NCI-H2196 (cell line): ENCODE measurements around the gene IFT57.

ENCODE experiments used
- DNase-seq: peaks from one replicate; lab custom pipeline; 2025; ENCODE audit not compliant: unreplicated experiment; lab: John Stamatoyannopoulos, UW

The IFT57 gene

GRCh38 chr3:108127301-108127988 is 94.8 kb downstream of the IFT57 start:
- no peak for DNase-seq

GRCh38 chr3:108126348-108126747 is 95.9 kb downstream of the IFT57 start:
- no peak for DNase-seq

DNA sequence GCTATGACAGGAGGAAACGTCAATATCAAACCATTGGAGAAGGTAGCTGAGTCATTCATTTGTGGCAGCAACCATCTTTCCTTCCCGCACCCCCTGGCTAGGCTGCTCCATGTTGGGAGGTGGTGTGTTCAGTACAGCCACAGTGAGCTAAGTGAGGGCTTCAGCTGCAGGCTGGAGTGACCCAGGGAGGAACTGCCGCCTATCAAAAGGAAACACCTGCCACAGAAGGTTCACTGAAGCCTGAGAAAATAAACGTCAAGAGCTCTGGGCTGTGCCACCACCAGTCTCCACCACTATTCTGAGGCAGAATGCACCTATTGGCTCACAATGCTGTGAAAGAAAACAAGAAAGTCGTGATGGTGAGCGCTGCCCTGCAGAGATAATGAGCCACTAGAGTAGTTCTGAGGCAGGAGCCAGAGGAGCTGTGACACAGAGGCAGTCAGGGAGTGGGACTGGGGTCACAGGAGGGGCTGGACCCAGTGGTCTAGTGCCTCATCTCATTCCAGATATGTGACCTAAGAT is 96.6 kb downstream of the IFT57 start:
- peak; percentile 34 for DNase-seq

- no peak for DNase-seq
Observed at GRCh38 chr3:108125153-108125543, 97.1 kb downstream of the IFT57 start.

GRCh38 chr3:108124337-108125152 is 97.7 kb downstream of the IFT57 start:
- no peak for DNase-seq

GRCh38 chr3:108123326-108123725 is 98.9 kb downstream of the IFT57 start:
- no peak for DNase-seq

- no peak for DNase-seq
Observed at GRCh38 chr3:108122276-108122675, 99.9 kb downstream of the IFT57 start.

DNA sequence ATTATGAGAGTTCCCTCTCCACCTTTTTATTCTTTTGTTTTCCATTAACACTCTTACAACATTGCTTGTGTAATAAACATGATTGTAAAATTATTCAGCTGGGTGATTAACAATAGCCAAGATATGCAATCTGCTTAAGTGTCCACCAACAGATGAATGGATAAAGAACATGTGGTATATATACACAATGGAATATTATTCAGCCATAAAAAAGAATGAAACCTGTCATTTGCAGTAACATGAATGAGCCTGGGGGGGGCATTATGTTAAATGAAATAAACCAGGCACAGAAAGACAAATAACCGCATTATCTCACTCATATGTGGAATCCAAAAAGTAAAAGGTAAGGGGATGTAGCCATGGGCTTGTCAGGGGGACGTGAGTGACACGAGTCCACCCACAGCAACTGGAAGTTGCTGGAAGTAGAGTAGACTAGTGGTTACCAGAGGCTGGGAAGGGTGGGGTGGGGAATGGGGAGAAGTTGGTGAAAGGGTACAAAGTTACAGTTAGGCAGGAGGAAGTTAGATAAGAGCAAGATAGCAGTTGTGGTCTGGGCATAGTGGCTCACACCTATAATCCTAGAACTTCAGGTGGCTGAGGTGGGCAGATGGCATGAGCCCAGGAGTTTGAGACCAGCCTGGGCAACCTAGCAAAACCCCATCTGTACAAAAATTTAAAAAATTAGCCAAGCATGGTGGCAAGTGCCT is 102.7 kb downstream of the IFT57 start:
- DNase-seq = no peak

DNA sequence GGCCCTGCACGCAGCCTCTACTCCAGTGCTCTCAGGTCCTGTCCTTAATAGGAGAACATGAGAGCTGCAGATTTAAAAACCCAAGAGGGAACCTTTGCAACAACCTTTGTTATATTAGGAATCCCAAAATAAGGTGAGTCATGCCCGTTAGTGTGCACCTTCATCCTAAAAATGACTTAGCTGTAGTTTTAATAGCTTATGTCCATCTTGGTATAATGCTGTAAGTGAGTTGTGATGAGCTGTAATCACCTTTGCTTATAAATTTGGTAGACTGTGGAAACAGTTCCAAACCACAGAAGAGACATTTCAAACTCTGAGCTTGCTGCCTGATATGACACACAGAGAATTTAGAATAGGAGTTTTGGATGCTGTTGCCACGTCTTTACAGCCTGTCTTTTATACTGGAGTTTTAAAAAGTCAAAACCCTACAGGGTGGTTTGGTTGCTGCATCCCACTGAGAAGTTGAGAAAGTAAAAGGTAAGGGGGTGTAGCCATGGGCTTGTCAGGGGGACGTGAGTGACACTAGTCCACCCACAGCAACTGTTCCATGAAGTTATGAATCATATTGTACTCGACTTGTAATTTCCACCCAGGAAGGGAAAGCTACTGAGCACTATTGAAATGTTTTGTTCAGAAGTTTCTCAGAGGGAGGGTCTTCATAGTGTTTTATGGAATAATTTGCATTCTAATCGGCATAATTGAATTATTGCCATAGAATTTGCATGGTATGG is 104.0 kb downstream of the IFT57 start:
- DNase-seq = no peak

DNA sequence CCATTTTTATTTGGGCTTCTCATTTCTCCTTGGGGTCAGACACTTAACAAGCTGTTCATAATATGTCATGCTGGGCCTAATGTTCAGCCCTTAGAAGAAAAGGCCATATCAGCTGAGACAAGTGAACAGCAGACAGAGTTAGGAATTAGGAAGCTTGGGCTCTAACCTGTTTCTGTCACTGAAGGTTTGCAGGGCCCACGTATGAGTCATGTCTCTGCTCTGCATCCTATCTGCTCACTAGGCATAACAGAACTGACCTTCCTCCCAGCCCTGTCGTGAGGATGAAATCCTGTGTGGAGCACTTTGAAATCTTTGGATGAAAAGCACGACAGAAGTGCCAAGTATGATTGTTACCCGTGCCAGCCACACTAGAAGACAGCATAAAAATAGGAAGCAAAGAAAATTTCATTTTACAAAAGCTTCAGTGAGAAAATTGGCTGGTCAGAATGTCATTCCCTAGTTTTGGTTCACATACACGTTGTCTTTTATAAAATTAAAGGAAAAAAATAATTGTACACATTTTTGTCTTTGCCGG is 104.9 kb downstream of the IFT57 start:
- DNase-seq = no peak

GRCh38 chr3:108114423-108115065 is 107.7 kb downstream of the IFT57 start:
- no peak for DNase-seq

DNA sequence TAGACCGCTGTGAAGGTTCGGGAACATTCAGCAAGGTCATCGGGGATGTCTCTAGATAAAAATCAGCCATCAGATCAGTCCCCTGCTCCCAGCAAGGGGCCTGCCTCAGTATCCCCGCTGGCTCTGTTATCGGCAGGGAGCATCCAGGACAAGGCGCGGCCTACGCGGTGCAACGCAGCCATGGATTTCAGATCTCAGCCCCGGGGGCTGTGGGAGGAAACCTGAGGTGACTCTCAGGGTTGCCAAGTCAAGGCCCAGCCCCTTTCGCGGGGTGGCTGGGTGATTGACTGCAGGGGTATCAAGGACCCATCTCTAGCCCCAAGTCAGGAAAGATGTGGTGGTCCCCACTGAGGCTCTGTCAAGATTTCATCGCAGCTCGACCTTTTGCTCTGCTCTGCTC is 108.2 kb downstream of the IFT57 start:
- no peak for DNase-seq

GRCh38 chr3:108110934-108111333 is 111.3 kb downstream of the IFT57 start:
- no peak for DNase-seq
